Measurements from ENCODE around the gene GNAO1.
"Not testable (repeated sequence)": the region's sequence is repeated elsewhere in the genome, so short reads cannot be mapped to it uniquely, and the experiment has no call there.

The GNAO1 gene

GRCh38 chr16:56369202-56369601 is 177.9 kb downstream of the GNAO1 start:
- no peak for DNase-seq

DNA sequence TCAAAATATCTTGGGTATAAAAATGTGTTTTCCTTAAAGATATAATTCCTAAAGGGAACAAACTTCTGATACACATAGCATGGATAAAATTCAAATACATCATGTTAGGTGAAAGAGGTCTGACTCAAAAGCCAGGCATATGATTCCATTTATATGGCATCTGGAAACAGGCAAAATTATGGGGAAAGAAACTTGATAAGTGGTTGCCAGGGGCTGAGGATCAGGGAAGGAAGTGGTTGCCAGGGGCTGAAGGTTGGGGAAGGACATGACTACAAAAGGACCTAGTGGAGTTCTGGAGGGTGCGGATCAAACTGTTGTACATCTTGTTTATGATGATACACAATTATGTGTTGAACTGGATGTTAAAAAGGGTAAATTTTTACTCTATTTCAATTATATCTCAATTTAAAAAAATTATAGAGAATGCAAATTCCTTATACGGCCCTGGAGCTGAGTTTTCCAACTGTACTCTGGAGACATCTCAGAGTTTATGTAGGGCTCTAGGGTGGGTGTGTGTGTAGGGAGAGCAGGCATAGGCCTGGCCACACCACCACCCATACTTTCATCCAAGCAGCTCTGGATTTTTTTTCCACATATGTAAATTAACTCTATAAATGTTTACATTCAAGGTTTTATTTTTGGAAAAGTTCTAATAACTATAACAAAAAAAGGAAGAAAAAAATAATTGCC is 179.0 kb downstream of the GNAO1 start:
- DNase-seq = no peak

DNA sequence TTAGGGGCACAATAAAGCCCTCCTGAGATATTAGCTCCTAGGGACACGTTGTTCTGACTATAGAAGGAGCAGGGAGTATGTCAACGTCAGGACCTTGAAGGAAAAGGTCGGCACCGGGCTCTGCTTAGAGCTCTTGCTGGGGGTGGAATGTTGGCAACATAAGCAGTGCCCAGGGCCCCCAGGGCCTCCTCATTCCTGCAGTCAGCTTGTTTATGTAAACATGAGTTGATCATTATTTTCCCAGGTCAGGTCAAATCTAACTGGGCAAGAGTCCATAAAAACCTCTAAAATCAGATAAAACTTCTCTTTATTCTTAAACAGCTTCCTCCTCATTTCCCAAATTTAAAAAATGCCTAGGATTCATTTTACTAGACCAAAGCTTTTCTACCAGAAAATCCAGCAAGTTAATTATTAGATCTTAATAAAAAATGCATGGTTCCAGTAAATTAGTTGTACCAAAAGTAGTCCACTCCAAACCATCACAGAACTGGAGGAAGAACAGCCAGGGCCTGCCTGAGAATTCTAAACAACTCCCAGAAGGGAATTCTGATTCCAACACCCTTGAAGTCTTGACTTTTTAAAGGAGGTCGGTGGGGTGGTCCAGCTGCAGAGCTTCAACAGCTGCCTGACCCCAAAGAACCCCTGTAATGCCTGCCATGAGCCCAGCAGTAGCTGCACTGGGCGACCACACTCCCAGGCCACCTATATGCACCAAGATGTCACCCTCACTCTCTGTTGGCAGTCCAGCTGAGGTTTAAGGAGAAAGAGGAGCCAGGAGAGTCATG is 179.8 kb downstream of the GNAO1 start:
- no peak for DNase-seq

DNA sequence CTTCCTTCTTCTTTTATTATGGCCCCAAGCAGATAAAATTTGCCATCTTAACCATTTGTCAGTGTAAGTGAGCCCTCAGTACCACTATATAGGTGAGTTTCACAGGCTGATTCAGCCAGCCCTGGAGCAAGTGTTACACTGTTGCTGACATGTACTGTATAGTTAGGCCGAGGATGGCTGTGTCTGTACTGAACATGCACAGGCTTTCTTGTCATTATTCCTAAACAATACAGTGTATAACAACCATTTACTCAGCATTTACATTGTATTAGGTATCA is 180.3 kb downstream of the GNAO1 start:
- no peak for DNase-seq

DNA sequence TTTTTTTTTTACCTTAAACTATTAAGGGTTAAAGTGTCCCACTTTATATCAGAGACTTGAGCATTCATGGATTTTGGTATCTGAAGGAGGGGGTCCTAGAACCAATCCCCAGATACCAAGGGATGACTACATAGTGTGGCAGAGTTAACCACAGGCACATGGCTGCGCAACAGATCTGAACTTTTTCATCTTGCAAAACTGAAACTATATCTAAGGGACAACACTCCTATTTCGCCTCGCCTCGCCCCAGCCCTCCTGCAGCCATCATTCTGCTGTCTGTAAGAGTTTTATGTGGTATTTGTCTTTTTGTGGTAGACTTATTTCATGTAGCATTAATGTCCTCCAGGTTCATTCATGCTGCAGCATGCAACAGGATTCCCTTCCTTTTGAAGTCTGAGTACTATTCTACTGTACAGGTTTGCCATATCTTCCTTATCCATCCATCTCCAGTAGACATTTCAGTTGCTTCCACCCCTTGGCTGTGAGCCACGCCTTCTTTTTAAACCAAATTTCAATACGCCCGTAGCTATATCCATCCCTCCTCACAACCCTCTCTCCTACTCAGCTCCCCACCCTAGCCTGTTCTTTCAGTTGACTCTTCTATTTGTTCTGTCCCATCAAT is 180.8 kb downstream of the GNAO1 start:
- DNase-seq = no peak

GRCh38 chr16:56373003-56373402 is 181.7 kb downstream of the GNAO1 start:
- no peak for DNase-seq

GRCh38 chr16:56375792-56376191 is 184.5 kb downstream of the GNAO1 start:
- DNase-seq = not testable (repeated sequence)

DNA sequence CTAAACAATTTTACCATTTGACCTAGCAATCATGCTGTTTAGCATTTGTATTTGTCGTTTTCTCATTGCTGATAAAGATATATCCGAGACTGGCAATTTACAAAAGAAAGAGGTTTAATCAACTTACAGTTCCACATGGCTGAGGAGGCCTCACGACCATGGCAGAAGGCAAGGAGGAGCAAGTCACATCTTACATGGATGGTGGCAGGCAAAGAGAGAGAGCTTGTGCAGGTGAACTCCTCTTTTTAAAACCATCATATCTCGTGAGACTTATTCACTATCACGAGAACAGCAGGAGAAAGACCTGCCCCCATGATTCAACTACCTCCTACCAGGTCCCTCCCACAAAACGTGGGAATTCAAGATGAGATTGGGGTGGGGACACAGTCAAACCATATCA is 187.8 kb downstream of the GNAO1 start:
- not testable (repeated sequence) for DNase-seq

DNA sequence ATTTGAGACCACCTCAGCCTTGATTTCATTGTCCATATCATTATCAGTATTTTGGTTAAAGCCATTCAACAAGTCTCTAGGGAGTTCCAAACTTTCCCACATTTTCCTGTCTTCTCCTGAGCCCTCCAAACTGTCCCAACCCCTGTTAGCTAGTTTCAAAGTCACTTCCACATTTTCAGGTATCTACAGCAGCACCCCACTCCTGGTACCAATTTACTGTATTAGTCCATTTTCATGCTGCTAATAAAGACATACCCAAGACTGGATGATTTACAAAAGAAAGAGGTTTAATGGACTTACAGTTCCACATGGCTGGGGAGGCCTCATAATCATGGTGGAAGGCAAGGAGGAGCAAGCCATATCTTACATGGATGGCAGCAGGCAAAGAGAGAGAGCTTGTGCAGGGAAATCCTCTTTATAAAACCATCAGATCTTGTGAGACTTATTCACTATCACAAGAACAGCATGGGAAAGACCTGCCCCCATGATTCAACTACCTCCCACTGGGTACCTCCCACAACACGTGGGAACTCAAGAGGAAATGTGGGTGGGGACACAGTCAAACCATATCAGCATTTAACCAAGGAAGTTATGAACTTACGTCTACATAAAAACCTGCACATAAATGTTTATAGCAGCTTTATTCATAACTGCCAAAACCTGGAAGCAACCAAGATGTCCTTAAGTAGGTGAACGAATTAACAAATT is 189.6 kb downstream of the GNAO1 start:
- not testable (repeated sequence) for DNase-seq

DNA sequence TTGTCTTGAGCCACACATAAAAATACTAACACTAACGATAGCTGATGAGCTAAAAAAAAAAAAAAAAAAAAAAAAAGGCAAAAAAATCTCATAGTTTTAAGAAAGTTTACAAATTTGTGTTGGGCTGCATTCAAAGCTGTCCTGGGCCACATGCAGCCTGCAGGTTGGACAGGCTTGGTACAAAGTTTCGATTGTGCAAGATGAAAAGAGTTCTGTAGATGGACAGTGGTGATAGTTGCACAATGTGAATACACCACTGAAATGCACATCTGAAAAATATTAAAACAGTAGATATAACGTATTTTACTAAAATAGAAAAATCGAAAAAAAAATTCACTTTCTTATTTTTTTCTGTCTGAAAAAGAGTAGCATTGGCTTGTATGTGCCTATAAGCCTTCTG is 191.2 kb downstream of the GNAO1 start:
- no peak for DNase-seq

DNA sequence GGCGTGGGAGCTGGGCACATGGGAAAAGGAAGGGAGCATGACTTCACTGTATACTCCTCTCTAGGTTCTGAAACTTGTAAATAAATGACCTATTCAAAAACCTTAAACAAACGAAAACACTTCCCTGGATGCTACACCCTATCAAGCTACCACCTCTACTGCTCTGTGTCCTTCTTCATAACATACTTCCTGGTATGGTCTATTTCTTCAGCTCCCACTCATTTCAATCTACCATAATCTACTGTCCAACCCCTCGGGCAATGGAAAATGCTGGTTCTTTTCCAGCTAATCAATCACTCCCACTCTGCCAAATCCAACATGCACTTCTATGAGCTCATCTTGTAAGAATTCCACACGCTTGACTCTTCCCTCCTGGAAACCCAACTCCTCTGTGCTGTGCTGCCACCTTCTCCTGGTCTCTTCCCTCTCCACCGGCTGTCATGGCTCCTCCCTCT is 191.6 kb downstream of the GNAO1 start:
- DNase-seq = no peak

GRCh38 chr16:56384074-56384721 is 192.9 kb downstream of the GNAO1 start:
- no peak for DNase-seq

DNA sequence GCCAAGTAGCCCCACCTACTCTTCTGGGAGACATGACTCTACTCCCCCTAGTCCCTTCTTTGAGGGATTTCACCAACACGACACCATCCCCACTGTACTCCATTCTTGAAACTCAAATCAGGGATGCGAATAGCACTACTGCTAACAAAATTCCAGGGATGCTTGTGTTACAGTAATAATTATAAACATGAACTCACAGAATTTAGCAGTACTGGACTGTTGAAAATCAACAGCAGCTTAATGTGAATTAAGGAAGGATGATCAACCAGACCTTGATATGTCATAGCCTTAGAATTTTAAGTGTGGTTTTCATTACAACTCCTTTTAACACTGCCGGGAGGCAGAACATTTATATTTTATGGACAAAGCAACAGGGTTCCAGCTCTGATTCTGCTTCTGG is 196.1 kb downstream of the GNAO1 start:
- no peak for DNase-seq

DNA sequence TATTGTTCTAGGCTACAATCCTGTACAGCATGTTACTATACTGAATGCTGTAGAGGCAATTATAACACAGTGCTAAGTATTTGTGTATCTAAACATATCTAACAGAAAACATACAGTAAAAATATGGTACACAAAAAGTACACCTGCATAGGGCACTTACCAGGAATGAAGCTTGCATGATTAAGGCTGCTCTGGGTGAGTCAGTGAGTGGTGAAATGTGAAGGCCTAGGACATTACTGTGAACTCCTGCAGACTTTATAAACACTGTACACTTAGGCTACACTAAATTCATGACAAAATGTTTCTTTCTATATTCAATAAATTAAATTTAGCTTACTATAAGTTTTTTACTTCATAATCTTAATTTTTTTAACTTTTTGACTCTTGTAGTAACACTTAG is 196.9 kb downstream of the GNAO1 start:
- no peak for DNase-seq

- no peak for DNase-seq
These were observed 198.3 kb downstream of the GNAO1 start for GRCh38 chr16:56389554-56389953.

DNA sequence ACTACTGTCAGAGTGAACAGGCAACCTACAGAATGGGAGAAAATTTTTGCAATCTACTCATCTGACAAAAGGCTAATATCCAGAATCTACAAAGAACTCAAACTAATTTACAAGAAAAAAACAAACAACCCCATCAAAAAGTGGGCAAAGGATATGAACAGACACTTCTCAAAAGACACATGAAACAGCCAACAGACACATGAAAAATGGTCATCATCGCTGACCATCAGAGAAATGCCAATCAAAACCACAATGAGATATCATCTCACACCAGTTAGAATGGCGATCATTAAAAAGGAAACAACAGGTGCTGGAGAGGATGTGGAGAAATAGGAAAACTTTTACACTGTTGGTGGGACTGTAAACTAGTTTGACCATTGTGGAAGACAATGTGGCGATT is 205.4 kb downstream of the GNAO1 start:
- not testable (repeated sequence) for DNase-seq

- no peak for DNase-seq
These were observed 207.8 kb downstream of the GNAO1 start for GRCh38 chr16:56399047-56399446.

- no peak for DNase-seq
These were observed 208.2 kb downstream of the GNAO1 start for GRCh38 chr16:56399486-56399885.

- DNase-seq = no peak
These were observed 209.2 kb downstream of the GNAO1 start for GRCh38 chr16:56400458-56400857.

DNA sequence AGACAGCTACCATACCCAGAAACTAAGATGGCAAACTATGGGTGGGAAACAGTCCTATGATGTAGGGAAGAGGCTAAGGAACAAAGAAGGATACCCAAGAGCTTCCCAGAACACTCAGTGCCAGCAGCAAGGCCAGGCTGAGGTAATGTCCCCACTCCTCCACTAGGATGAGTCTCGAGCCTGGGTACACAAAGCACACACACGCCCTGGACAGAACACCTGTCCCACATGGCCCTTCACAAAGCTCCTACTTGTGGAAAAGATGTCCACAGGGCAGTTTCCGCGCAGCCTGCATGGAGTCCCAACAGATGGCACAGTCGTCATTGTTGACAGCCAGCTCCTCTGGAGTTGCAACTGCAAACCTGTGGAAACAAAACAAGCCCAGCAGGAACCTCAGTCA is 210.2 kb downstream of the GNAO1 start:
- no peak for DNase-seq

GRCh38 chr16:56405977-56406672 is 214.8 kb downstream of the GNAO1 start:
- DNase-seq = no peak
